HG03045 (cell line): ENCODE data around the gene SLC35F5.
"Not testable (repeated sequence)": the region's sequence is repeated elsewhere in the genome, so short reads cannot be mapped to it uniquely, and the experiment has no call there.

ENCODE experiments used
- ATAC-seq: cut with Tn5 transposase; IDR thresholded peaks from one replicate; pipeline ENCODE4 v1.9.1; 2021; ENCODE audit warnings: mild to moderate bottlenecking, moderate library complexity; ENCODE audit not compliant: unreplicated experiment

Gene SLC35F5

DNA sequence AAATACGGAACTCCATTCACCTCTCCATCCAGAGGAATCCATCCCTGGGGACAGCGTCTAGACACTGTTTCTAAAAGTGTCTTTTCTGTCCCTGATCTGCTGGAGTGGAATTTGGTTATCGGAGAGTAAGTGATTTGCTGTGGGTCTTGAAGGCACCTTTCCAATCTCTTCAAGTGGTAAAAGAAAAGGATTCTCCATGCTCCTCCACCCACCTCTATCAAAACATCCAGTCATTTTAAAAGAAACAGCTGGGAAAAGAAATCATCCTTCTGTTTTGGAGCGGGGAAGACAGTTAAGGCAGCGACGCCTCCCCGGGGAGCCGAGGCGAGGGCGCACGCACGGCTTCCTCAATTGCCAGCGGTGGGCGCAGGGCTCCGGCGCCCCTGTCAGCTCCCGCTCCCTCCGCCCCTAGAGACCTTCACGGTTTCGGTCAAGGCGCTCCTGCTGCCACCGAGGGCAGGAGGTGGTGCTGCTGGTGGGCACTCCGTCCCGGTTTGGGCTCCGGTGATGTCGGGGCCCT is 547 bp downstream of the SLC35F5 start:
- peak; percentile 43 for ATAC-seq

GRCh38 chr2:113755035-113755834 is 1.2 kb downstream of the SLC35F5 start:
- no peak for ATAC-seq

DNA sequence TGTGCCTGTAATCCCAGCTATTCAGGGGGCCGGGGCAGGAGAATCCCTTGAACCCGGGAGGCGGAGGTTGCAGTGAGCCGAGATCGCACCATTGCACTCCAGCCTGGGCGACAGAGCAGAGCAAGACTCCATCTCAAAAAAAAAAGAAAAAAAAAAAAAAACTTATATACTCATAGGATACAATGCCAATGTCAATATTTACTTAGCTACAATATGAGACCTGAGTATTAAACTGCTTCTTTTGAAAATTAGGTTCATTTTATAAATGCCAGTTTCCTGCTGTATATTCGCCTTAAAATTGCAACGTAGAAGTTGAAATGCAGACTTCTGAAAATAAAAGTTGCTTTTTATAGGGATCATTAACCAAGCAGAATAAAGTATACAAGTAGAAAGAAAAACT is 2.3 kb downstream of the SLC35F5 start:
- no peak for ATAC-seq

DNA sequence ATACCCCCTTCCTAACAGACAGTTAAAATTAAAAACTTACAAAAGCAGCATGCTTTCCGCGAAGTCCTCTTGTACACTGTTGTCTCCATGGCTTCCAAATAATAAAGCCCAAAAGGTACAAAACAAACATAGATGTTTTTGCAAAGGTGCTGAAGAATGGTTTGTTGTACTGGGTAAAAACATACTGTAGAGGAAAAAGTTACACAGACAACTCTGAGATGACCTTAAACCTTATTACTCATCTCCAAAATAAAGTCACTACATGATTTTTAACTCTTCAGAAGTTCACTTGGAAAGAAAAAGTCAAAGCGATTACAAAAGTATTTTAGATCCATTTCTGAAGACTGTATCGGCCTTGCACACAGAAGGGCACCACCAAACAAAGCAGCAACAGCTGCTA is 6.1 kb downstream of the SLC35F5 start:
- ATAC-seq: no peak

DNA sequence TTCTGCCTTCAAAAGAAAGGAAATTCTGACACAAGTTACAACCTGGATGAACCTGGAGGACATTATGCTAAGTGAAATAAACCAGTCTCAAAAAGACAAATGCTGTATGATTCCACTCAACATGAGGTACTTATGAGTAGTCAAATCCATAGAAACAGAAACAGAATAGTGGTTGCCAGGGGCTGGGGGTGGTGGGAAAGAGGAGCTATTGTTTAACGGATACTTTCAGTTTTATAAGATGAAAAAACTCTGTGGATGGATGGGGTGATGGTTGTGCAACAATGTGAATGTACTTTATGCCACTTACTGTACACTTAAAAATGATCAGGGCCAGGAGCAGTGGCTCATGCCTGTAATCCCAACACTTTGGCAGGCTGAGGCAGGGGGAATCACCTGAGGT is 15.4 kb downstream of the SLC35F5 start:
- no peak for ATAC-seq

- no peak for ATAC-seq
These were observed 16.6 kb downstream of the SLC35F5 start for GRCh38 chr2:113739849-113740248.

DNA sequence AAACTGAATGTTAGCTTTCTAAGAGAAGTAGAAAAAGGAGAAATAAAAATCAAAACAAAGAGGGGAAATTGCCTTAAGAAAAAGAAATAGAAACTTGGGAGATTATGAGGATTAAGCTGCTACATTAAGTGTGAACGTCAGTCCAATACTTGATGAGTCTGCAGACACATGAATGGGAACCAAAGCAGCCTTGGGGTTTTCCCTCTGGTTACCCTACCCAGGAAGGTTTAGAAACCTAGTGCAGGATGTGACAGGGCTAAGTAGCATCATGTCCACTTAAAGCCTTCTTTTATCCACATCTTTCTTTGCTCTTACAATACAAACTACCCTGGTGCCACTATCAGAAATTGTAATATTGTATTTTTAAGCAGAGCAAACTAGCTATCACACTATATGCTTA is 22.3 kb downstream of the SLC35F5 start:
- ATAC-seq: peak; percentile 77

- ATAC-seq: no peak
These were observed 32.4 kb downstream of the SLC35F5 start for GRCh38 chr2:113724010-113724409.

DNA sequence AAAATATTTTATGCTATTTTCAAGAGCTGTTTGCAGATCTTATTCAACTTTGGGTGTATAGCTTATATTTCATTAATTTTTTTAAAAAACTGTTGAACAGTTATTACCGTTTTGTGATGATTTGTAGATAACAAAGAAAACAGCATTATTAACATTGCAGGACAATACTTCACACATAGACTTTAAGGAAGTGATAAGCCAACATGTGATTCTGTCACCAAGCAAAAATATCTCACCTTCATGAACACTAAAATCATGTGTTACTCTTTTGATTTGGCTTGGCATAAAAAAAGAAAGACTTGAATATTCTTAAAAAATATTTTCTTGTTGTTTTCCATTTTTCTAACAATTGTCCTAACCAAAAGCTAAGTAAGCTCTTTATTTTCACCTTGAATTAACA is 33.0 kb downstream of the SLC35F5 start:
- ATAC-seq: no peak

- ATAC-seq: no peak
These were observed 36.3 kb downstream of the SLC35F5 start for GRCh38 chr2:113720167-113720566.

- no peak for ATAC-seq
These were observed 40.2 kb downstream of the SLC35F5 start for GRCh38 chr2:113716291-113716690.

DNA sequence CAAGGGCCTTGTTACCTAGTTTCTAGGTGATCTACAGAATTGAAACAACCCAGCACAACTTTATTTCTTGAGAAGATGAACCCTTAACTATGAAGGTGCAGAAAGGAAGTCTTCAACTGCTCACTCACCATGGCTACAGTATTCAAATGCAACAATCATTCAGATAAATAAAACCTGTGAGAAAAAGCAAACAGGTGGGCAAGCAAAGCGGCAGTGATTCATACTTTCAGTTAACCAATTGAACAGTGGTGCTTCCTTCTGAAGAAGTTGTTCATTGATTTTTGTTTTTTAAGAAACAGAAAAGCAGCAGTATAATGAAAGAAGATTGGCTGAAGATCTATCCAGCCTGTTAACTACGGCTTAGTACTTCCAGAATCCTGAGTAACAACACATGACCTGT is 43.5 kb downstream of the SLC35F5 start:
- no peak for ATAC-seq

- no peak for ATAC-seq
These were observed 44.6 kb downstream of the SLC35F5 start for GRCh38 chr2:113711851-113712250.

DNA sequence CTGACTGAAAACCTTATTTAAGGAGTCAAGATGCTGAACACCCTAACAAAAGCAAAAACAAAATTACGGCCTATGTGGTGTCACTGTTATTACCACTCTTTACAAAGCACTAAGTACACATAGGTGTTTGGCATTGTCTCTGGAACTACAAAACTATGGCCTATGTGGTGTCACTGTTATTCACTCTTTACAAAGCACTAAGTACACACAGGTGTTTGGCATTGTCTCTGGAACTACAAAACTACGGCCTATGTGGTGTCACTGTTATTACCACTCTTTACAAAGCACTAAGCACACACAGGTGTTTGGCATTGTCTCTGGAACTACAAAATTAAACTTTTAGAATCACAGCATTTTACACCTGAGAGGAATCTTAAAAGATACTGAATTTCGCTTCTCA is 47.4 kb downstream of the SLC35F5 start:
- no peak for ATAC-seq

DNA sequence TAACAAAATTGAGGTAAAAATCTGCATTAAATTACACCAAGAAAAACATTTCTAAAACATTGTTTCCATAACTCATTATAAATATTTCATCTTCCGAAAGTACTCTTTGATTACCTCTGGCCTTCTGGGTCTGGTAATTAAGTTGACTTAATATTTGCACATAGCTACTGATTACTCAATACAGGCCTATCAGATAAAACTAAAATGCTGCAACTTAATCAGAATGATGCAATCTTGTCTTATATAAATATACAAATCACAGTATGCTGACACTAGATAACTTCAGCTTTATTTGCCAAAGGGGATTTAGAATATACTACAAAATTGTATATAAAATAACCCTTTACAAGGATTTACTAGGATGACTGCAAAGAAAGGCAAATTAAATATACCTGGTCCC is 49.3 kb downstream of the SLC35F5 start:
- no peak for ATAC-seq

DNA sequence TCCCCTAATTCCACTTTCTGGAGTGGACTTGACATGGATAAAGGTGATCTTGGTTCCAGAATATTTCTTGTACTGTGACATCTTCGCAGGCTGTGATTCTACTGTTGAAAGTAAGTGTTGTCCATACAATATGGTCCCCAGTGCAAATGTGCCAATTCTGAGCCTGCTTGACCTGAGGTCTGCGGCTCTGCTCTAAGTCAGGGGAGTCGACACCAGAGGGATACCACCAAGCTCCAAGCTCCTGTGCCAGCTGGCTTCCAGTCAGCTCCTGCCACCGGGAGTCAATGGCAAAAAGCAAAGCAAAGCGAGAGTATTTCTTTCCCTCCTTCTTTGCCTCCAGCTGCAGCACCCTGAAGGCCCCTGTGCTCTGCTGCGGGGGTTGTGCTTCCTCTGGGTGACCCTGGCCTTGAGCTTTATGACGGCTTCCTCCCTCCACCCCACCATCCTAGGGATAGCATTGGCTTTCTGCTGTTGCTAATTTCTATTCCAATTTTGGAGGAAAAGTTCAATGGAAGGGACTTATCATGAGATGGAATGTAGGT is 50.4 kb downstream of the SLC35F5 start:
- ATAC-seq: no peak

DNA sequence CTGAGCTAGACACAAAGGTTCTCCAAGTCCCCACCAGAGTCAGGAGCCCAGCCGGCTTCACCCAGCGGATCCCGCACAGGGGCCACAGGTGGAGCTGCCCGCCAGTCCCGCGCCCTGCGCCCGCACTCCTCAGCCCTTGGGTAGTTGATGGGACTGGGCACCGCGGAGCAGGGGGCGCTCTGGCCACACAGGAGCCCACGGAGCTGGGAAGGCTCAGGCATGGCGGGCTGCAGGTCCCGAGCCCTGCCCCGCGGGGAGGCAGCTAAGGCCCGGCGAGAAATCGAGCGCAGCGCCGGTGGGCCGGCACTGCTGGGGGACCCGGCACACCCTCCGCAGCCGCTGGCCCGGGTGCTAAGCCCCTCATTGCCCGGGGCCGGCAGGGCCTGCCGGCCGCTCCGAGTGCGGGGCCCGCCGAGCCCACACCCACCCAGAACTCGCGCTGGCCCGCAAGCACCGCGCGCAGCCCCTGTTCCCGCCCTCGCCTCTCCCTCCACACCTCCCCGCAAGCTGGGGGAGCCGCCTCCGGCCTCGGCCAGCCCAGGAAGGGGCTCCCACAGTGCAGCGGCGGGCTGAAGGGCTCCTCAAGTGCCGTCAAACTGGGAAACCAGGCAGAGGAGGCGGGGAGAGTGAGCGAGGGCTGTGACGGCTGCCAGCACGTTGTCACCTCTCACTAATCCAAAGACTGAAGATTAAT is 52.0 kb downstream of the SLC35F5 start:
- not testable (repeated sequence) for ATAC-seq

GRCh38 chr2:113703386-113704299 is 52.8 kb downstream of the SLC35F5 start:
- no peak for ATAC-seq

DNA sequence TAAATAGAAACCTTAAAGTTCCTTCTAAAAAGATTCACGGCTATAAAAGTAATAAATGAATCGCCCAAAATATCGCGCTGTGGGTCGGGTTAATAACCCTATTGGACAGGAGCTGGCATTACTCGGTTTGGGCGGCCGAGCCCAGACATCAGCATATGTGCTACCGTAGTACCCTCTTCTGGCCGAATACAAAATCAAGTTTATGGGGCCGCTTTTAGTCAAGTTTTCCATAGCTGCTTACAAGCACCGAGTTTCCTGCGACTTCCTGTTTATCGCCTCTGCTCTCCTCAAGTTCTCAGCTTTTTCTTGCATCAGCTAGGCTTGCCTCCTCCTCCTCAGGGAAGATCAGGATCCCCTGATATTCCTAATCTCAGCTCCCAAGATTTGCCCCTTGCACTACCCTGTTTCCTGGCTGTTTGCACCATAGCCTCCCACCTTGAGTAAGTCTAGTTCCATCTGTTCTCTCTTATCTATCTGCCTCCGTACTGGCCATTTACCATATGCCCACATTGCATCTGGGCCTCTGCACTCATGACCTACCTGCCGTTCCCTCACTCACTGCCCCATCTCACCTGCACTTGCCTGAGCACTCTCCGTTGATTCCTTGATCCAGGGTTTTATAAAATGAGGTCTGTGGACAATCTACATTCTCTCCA is 56.1 kb downstream of the SLC35F5 start:
- peak; percentile 71 for ATAC-seq

DNA sequence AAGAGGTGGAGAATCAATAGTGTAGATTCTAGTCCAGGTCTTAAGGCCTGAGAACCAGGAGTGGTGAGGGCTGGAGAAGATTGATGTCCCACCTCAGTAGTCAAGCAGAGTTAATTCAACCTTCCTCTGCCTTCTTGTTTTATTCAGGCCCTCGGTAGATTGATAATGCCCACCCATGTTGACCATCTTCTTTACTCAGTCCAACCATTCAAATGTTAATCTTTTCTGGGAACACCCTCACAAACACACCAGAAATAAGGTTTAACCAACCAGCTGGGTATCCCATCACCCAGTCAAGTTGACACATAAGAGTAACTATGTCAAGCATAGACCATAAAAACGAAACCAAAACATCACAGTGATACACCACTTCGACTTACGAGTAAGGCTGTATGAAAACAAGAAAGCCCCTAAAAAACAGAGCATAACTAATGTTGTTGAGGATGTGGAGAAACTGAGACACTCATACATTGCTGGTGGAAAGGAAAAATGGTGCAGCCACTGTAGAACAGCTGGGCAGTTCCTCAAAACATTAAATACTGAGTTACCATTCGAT is 57.5 kb downstream of the SLC35F5 start:
- peak; percentile 54 for ATAC-seq
